ENCODE measurements around the gene MYL4.

Gene MYL4

DNA sequence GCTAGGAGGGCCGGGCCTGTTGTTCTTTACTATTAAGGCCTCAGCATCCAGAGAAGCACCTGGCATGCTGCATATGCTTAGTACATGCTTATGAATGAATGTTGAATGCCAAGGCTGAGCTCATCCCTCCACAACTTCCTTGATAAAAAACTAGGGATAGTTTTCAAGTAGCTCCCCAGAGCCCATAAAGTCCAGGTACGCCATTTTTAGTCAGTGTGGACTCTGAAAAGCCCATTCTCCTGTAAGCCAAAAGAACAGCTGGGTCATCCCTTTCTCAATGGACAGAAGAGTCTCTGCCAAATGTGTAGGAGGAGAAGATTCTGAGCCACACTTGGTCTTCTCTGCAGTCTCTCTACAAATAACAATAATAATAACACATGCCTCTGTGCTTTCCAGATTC, 35.5 kb downstream of the MYL4 start:
- ChIA-PET POLR2A (no interaction called here), CTCF (no interaction called here)
- DNase-seq (ENCODE audit: extremely low spot score): no peak
- no peak for TF ChIP-seq ZNF384 (IDR thresholded peaks at IDR 0.05)
- no peak for TF ChIP-seq HDGF (IDR thresholded peaks at IDR 0.05; ENCODE audit: borderline replicate concordance)
- TF ChIP-seq SP1 (IDR thresholded peaks at IDR 0.05): no peak
- TF ChIP-seq L3MBTL2 (conservative IDR thresholded peaks at IDR 0.05): no peak
- TF ChIP-seq, protein P1, sequence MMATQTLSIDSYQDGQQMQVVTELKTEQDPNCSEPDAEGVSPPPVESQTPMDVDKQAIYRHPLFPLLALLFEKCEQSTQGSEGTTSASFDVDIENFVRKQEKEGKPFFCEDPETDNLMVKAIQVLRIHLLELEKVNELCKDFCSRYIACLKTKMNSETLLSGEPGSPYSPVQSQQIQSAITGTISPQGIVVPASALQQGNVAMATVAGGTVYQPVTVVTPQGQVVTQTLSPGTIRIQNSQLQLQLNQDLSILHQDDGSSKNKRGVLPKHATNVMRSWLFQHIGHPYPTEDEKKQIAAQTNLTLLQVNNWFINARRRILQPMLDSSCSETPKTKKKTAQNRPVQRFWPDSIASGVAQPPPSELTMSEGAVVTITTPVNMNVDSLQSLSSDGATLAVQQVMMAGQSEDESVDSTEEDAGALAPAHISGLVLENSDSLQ (IDR thresholded peaks at IDR 0.05): no peak
- no peak for TF ChIP-seq BHLHE40 (IDR thresholded peaks at IDR 0.05; ENCODE audit: borderline replicate concordance)
- no peak for TF ChIP-seq FOXM1 (IDR thresholded peaks at IDR 0.05; ENCODE audit: borderline replicate concordance)

DNA sequence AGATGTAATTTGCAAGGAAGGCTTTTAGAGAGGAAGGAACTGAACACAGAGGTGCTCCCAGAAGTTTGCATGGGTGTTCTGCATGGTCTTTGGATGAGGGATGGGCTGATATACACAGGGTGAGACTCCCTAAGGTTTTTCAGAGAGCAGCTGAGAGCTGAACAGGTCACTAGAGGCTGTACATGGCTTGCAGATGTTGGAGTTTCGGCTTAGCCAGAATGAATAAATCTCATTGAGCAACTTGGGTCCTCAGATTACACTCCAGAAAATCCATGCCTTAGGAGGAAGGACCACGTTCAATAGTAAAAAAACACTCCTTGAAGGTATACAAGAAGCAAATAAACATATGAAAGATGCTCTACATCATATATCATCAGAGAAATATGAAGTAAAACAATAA, 37.0 kb downstream of the MYL4 start:
- no peak for TF ChIP-seq BHLHE40 (IDR thresholded peaks at IDR 0.05; ENCODE audit: borderline replicate concordance)
- TF ChIP-seq TARDBP (IDR thresholded peaks at IDR 0.05): no peak
- TF ChIP-seq, protein P1 (IDR thresholded peaks at IDR 0.05): no peak
- TF ChIP-seq L3MBTL2 (conservative IDR thresholded peaks at IDR 0.05): no peak
- no peak for TF ChIP-seq HDGF (IDR thresholded peaks at IDR 0.05; ENCODE audit: borderline replicate concordance)
- TF ChIP-seq CTBP1 (IDR thresholded peaks at IDR 0.05; ENCODE audit: borderline replicate concordance): no peak
- TF ChIP-seq NFRKB (IDR thresholded peaks at IDR 0.05): no peak
- TF ChIP-seq FOXA1 (IDR thresholded peaks at IDR 0.05): no peak
- no peak for TF ChIP-seq FOXK2 (IDR thresholded peaks at IDR 0.05)
- TF ChIP-seq ARNT (IDR thresholded peaks at IDR 0.05): no peak
- no peak for TF ChIP-seq ELF4 (IDR thresholded peaks at IDR 0.05)
- TF ChIP-seq FOXM1 (IDR thresholded peaks at IDR 0.05; ENCODE audit: borderline replicate concordance): no peak
- no peak for DNase-seq (ENCODE audit: extremely low spot score)
- CTCF ChIA-PET: interaction anchor here (1.5 kb wide), 1 partner anchor 70 kb away, joined by 6 read pairs; no protein-coding TSS in a partner anchor
- POLR2A ChIA-PET: no interaction called here

DNA sequence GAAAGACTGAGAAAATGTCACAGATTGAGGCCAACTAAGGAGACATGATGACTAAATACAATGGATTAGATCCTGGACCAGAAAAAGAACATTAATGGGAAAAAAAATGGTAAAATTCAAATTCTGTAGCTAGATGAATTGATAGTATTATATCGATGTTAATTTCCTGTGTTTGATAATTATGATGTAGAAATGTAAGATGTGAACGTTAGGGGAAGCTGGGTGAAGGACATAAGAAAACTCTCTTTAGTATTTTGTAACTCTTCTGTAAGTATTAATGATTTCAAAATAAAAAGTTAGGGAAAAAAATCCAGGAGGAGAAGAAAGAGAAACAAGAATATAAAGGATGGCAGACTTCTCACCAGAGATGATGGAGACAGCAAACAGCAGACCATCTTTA, 41.7 kb downstream of the MYL4 start:
- ChIA-PET POLR2A (no interaction called here), CTCF (no interaction called here)
- no peak for DNase-seq (ENCODE audit: extremely low spot score)
- TF ChIP-seq, protein P1 (IDR thresholded peaks at IDR 0.05): no peak
- TF ChIP-seq NFRKB (IDR thresholded peaks at IDR 0.05): no peak
- no peak for TF ChIP-seq ELF4 (IDR thresholded peaks at IDR 0.05)
- TF ChIP-seq L3MBTL2 (conservative IDR thresholded peaks at IDR 0.05): no peak
- no peak for TF ChIP-seq FOXM1 (IDR thresholded peaks at IDR 0.05; ENCODE audit: borderline replicate concordance)
- no peak for TF ChIP-seq SUZ12 (IDR thresholded peaks at IDR 0.05)
- no peak for TF ChIP-seq HDGF (IDR thresholded peaks at IDR 0.05; ENCODE audit: borderline replicate concordance)
- no peak for TF ChIP-seq ZNF384 (IDR thresholded peaks at IDR 0.05)
- no peak for TF ChIP-seq FOXA1 (IDR thresholded peaks at IDR 0.05)
- no peak for TF ChIP-seq BHLHE40 (IDR thresholded peaks at IDR 0.05; ENCODE audit: borderline replicate concordance)
- TF ChIP-seq FOXK2 (IDR thresholded peaks at IDR 0.05): no peak
- no peak for TF ChIP-seq SP1 (IDR thresholded peaks at IDR 0.05)
- TF ChIP-seq TARDBP (IDR thresholded peaks at IDR 0.05): no peak
- no peak for TF ChIP-seq LEF1 (IDR thresholded peaks at IDR 0.05; ENCODE audit: borderline replicate concordance)
- no peak for TF ChIP-seq CTBP1 (IDR thresholded peaks at IDR 0.05; ENCODE audit: borderline replicate concordance)
- no peak for TF ChIP-seq ARNT (IDR thresholded peaks at IDR 0.05)

DNA sequence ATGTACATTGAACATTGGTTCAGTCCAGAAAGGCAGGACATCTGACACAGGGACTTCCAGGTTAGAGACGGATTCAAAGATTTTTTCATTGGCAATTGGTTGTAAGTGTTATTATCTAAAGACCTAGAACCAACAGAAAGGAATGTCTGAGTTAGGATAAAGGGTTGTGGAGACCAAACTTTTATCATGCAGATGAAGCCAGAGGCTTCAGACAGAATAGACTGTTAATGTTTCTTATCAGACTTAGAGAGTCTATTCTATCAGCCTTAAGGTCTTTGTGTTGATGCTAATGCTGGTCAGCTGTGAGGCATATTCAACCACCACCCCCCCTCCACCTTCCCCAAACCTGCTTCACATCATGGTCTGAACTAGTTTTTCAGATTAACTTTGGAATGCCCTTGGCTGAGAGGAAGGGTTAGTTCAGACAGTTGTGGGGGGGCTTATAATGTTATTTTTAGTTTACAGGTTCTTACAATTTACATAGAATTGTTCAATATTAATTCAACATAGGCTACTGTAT, 42.3 kb downstream of the MYL4 start:
- POLR2A ChIA-PET: no interaction called here
- TF ChIP-seq, protein P1 (IDR thresholded peaks at IDR 0.05): no peak
- TF ChIP-seq HDGF (IDR thresholded peaks at IDR 0.05; ENCODE audit: borderline replicate concordance) (no peak), FOXA1 (IDR thresholded peaks at IDR 0.05) (no peak), ARNT (IDR thresholded peaks at IDR 0.05) (no peak), FOXK2 (IDR thresholded peaks at IDR 0.05) (no peak), ELF4 (IDR thresholded peaks at IDR 0.05) (no peak), TARDBP (IDR thresholded peaks at IDR 0.05) (no peak), ZNF384 (IDR thresholded peaks at IDR 0.05) (no peak), CTBP1 (IDR thresholded peaks at IDR 0.05; ENCODE audit: borderline replicate concordance) (no peak), SP1 (IDR thresholded peaks at IDR 0.05) (no peak), LEF1 (IDR thresholded peaks at IDR 0.05; ENCODE audit: borderline replicate concordance) (no peak), SUZ12 (IDR thresholded peaks at IDR 0.05) (no peak), BHLHE40 (IDR thresholded peaks at IDR 0.05; ENCODE audit: borderline replicate concordance) (no peak), L3MBTL2 (conservative IDR thresholded peaks at IDR 0.05) (no peak)
- no peak for DNase-seq (ENCODE audit: extremely low spot score)
- CTCF ChIA-PET: no interaction called here

DNA sequence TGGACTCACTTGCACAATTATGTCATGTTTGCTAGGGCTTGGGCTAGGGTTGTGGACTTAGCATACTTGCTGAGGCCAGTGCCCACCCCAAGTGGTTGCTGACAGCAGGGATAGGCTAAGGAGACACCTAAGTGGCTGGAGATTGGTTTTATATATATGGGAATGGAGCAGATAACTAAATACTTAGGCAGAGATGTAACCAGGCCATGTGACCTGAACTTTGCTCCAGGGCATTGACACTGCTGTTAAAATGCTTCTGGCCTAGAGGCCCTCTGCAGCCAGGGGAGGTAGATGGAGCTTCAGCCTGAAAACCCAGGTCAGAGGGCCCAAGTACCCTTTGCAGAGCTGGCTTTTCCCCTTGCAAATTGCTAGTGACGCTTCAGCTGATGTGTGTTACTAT, 43.1 kb downstream of the MYL4 start:
- ChIA-PET POLR2A (no interaction called here), CTCF (no interaction called here)
- no peak for DNase-seq (ENCODE audit: extremely low spot score)
- TF ChIP-seq HDGF (IDR thresholded peaks at IDR 0.05; ENCODE audit: borderline replicate concordance) (no peak), ELF4 (IDR thresholded peaks at IDR 0.05) (no peak), BHLHE40 (IDR thresholded peaks at IDR 0.05; ENCODE audit: borderline replicate concordance) (no peak), FOXA1 (IDR thresholded peaks at IDR 0.05) (no peak), ARNT (IDR thresholded peaks at IDR 0.05) (no peak)

Data from HEK293T (cell line).